IPS DF 6.9 (cell line): ENCODE results near the gene ELAPOR1.

Experiments used
- DNase-seq: peaks from one replicate; pipeline ENCODE4 v3.0.0-alpha.2; 2013; ENCODE audit warnings: low read depth, low spot score
- H3K27ac ChIP-seq: one replicate; pipeline ENCODE4 v1.5.1; 2013; ENCODE audit warnings: low read length, control low read depth
- H3K27me3 ChIP-seq: 2 replicates; pipeline ENCODE4 v1.6.1; 2013; ENCODE audit warnings: mild to moderate bottlenecking, low read length; ENCODE audit not compliant: control insufficient read depth, insufficient read depth
- H3K36me3 ChIP-seq: 2 replicates; pipeline ENCODE4 v1.6.1; 2013; ENCODE audit warnings: low read length; ENCODE audit not compliant: control insufficient read depth, insufficient read depth
- H3K4me1 ChIP-seq: 2 replicates; pipeline ENCODE4 v1.6.1; 2013; ENCODE audit warnings: low read length; ENCODE audit not compliant: control insufficient read depth, insufficient read depth
- H3K4me3 ChIP-seq: 2 replicates; pipeline ENCODE4 v1.5.1; 2013; ENCODE audit warnings: mild to moderate bottlenecking, low read length
- H3K9me3 ChIP-seq: 2 replicates; pipeline ENCODE4 v1.6.1; 2013; ENCODE audit warnings: low read length, inconsistent platforms; ENCODE audit not compliant: control insufficient read depth, insufficient read depth
- WGBS: extraction: QIAGEN DNeasy Blood & Tissue Kit; methylation state at CpG from one replicate; pipeline ENCODE4 v1.1.7; 2013; ENCODE audit warnings: mixed read lengths, missing lambda C conversion rate; ENCODE audit not compliant: insufficient read length, insufficient coverage; 5-methylcytosine and 5-hydroxymethylcytosine counted together

Gene ELAPOR1

DNA sequence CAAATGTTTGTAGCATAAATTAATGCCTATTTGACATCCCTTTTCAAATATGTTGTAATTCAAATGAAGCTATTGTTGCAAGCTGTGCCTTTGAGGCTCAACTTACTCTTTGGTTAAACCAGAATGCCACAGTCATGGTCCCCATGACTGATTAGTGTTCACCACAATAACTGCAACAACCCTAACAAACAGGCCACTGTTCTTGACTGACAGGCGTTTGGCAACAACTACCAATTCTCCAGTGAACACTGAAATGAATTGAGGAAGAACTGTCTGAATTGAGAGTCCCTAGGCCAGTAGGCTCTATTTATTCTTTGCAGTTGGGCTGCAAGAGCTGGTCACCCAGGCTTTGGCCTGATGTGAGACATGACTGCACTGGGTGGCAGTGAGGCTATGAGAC lies 30.0 kb upstream of the ELAPOR1 start:
- Histone ChIP-seq H3K27ac (no peak overlapping the region), H3K4me3 (no peak overlapping the region), H3K27me3 (no peaks in the 10 kb centered on the region), H3K4me1 (no peaks in the 10 kb centered on the region; the same call in 1 of the 2 replicates), H3K9me3 (no peaks in the 10 kb centered on the region), H3K36me3 (no peaks in the 10 kb centered on the region)
- no CpG with 5 or more reads among the region's 1 CpG for WGBS
- no peak for DNase-seq

- Histone ChIP-seq H3K27ac (no peak overlapping the region), H3K36me3 (no peaks in the 10 kb centered on the region), H3K9me3 (no peaks in the 10 kb centered on the region), H3K27me3 (no peaks in the 10 kb centered on the region), H3K4me3 (no peak overlapping the region), H3K4me1 (no peaks in the 10 kb centered on the region; the same call in 1 of the 2 replicates)
- no peak for DNase-seq
- WGBS = no CpG with 5 or more reads among the region's 13 CpGs
Measured at GRCh38 chr1:109084563-109085517, 29.1 kb upstream of the ELAPOR1 start.

- H3K9me3 ChIP-seq = no peaks in the 10 kb centered on the region
Measured at GRCh38 chr1:109089242-109090015, 24.5 kb upstream of the ELAPOR1 start.

DNA sequence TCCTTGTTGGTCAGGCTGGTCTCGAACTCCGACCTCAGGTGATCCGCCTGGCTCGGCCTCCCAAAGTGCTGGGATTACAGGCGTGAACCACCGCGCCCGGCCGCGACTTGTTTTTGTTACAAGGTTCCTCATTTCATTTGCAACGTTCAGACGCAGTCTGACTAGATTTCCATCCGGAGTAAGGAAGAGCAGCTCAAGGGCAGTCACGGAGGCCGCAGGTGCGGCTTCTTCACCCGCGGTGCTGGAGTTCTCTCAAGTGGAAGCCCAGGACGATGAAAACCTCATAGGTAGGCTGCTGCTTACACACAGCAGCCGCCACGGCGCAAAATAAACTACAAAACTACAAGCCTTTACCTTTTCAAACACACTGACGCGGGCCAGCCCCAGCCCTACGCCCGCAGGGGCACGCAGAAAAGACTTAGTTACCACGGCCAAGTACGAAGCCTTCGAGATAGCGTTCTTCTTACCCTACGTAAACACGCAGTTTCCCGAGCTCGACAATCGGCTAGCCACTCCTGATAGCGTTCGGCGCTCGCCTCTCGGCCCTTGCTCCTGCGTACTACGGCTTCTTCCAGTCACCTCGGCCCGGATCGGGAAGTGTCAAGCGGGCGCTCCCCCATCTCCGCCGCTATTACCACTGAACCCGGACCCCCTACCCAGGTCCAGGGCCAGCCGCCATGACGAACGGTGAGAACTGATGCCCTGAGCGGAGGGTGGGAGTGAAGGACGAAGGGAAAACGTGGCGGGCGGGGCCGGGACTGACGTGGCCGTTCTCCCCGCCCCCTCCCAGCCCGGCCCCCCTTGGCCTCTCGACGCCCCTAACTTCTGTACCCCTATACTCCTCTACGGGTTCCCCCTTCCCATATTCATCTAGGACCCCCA lies 23.5 kb upstream of the ELAPOR1 start, which contains the start of gene TMEM167B:
TMEM167B (plus strand) TSS at position 569 of the 882 bp plus-strand sequence; CDS start at position 678, 109 bp downstream.
- peak; percentile 72 for DNase-seq
- no peaks in the 10 kb centered on the region for H3K27me3 ChIP-seq
- peak within 1 kb of the TSS; percentile 67; the same call in 1 of the 2 replicates for H3K4me3 ChIP-seq
- H3K27ac ChIP-seq = no peak within 1 kb of the TSS
- no CpG with 5 or more reads among the region's 67 CpGs for WGBS
- H3K36me3 ChIP-seq = peaks cover 2% of the 10 kb centered on the region; the same call in 1 of the 2 replicates
- H3K9me3 ChIP-seq = no peaks in the 10 kb centered on the region
- H3K4me1 ChIP-seq = no peaks in the 10 kb centered on the region

More at GRCh38 chr1:109089242-109090015, 24.5 kb upstream of the ELAPOR1 start:
- peaks cover under 1% of the 10 kb centered on the region; the same call in 1 of the 2 replicates for H3K36me3 ChIP-seq
- no CpG with 5 or more reads among the region's 31 CpGs for WGBS
- no peak for DNase-seq
- no peak overlapping the region for H3K27ac ChIP-seq
- H3K4me3 ChIP-seq = no peak overlapping the region
- H3K4me1 ChIP-seq = no peaks in the 10 kb centered on the region
- no peaks in the 10 kb centered on the region for H3K27me3 ChIP-seq

DNA sequence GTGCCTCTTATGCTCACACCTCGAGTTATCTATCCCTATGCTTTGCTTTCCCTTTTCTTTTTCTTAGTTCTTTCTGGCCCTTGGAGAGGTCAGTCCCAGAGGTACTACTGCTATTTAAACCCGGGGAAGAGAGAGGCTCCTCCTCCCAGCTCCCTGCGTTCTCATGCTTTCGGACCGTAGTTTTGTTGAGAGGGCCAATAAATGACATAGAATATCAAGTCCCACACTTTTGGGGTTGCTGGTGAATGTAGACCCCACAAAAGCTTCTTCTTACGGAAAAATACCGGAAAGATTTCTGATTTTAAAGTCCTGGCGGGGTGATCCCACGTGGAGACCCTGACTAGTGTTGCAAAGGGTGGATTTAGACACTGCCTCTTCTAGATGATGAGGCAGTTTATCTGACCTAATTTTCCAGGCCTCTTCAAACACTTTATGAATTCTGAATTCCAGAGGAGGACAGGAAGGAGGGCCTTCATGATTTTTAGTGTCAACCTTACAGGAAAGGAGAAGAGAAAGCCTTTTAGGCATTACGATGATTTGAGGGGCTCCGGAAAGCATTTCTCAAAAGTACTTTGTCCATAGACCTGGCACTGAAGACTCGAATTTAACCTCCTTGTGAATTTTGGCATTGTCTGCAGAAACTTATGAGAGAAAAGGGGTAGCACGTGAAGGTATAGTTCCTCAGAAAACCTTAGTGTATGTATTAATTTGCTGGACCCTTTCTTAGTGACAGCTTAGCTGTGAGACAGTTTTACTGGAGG lies 22.7 kb upstream of the ELAPOR1 start:
- WGBS = no CpG with 5 or more reads among the region's 13 CpGs
- Histone ChIP-seq H3K27ac (no peak overlapping the region), H3K9me3 (no peaks in the 10 kb centered on the region), H3K4me3 (peak overlapping the region; percentile 67; the same call in 1 of the 2 replicates), H3K4me1 (no peaks in the 10 kb centered on the region), H3K36me3 (peaks cover 2% of the 10 kb centered on the region; the same call in 1 of the 2 replicates), H3K27me3 (no peaks in the 10 kb centered on the region)
- no peak for DNase-seq

DNA sequence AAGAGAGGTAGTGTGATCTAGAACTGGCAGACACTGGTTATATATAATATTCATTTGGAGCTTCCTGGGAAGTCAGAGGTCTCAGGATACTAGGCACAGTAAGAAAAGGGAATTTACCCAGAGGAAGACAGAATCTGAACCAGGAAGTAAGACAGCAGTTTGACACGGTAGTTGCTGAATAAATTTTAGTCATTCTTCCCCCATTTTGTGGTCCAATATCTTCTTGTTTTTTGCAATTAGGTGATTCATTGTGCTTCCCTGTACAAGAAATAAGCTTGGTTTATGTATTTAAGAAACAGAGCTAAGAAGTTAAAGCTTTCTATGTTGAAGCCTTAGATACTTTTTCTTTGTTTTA lies 22.1 kb upstream of the ELAPOR1 start:
- Histone ChIP-seq H3K36me3 (peaks cover 2% of the 10 kb centered on the region; the same call in 1 of the 2 replicates), H3K4me3 (no peak overlapping the region), H3K4me1 (no peaks in the 10 kb centered on the region), H3K27ac (no peak overlapping the region), H3K27me3 (no peaks in the 10 kb centered on the region), H3K9me3 (no peaks in the 10 kb centered on the region)
- WGBS = no CpG with 5 or more reads among the region's 1 CpG
- no peak for DNase-seq

DNA sequence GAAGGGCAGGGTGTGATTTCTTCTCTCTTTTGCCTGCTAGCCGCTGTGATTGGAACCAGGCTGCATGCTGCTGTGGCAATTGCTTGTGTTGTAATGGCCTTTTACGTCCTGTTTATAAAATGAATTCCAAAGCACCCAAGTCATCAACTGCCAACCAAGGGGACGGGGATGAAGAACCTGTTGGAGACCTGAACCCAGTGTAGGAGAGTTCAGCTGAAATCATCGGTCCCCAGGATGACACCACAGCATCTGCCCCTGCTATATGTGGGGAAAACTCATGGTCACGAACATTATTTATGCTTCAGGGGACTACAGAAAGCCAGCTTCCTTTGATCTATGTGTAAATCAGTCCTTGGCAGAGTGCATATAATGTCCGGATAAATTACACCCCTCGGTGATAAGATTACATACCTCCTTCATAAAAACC lies 19.5 kb upstream of the ELAPOR1 start:
- H3K9me3 ChIP-seq = no peaks in the 10 kb centered on the region
- H3K4me1 ChIP-seq = no peaks in the 10 kb centered on the region
- H3K36me3 ChIP-seq = peaks cover 2% of the 10 kb centered on the region; the same call in 1 of the 2 replicates
- H3K4me3 ChIP-seq = no peak overlapping the region
- DNase-seq = no peak
- no peaks in the 10 kb centered on the region for H3K27me3 ChIP-seq
- H3K27ac ChIP-seq = no peak overlapping the region
- WGBS = no CpG with 5 or more reads among the region's 7 CpGs

DNA sequence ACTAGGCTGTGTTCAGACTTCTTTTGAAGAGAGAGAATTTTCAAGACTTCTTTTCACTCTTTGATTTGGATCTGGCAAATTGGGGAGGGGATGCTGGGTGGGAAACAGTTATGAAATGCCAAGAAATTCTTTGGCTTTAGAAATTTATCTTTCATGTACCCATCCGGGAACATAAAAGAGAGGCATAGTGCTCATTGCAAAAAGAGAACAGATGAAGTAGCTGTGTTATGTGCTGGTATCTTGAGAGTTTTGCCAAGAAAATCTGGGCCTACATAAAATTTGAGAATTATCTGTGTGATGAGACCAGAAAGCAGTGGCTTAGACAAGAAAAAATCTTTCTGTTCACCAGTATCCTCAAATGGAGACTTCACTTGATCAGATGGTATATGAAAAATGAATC lies 19.0 kb upstream of the ELAPOR1 start:
- no peak overlapping the region for H3K4me3 ChIP-seq
- peaks cover 2% of the 10 kb centered on the region; the same call in 1 of the 2 replicates for H3K36me3 ChIP-seq
- WGBS = no CpG with 5 or more reads among the region's 1 CpG
- H3K27me3 ChIP-seq = no peaks in the 10 kb centered on the region
- no peak overlapping the region for H3K27ac ChIP-seq
- no peak for DNase-seq
- no peaks in the 10 kb centered on the region for H3K9me3 ChIP-seq
- H3K4me1 ChIP-seq = 0 out of 2 replicates have a peak, but pooled peaks cover 1% of the 10 kb centered on the region

DNA sequence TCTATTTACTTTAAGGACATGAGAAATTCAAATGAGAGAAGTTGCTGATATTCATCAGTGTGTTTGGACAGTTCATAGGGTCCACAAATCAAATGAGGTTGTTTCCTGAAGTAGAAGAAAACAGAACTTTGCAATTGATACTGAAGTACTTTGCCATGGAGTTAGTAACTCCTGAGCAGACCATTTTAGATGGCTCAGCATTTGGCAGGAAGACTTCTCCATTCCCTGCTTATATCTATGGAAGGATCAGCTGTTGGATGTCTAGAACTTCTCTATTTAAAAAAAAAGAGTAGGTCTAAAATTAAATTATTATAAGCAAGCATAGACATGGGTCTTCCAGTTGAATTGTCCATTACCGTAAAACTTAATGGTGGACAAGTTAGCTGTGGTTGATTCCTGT lies 18.3 kb upstream of the ELAPOR1 start:
- Histone ChIP-seq H3K4me3 (no peak overlapping the region), H3K4me1 (0 out of 2 replicates have a peak, but pooled peaks cover 1% of the 10 kb centered on the region), H3K27ac (no peak overlapping the region), H3K36me3 (peaks cover 2% of the 10 kb centered on the region; the same call in 1 of the 2 replicates), H3K9me3 (no peaks in the 10 kb centered on the region), H3K27me3 (no peaks in the 10 kb centered on the region)
- WGBS = no CpG with 5 or more reads among the region's 1 CpG
- DNase-seq = no peak
